ENCODE results near the gene DQX1.

The DQX1 gene

GRCh38 chr2:74526649-74527230 lies 709 bp upstream of the DQX1 start:
- no peak overlapping the region for H3K4me3 ChIP-seq (ENCODE audit: low read depth, low read length)
- DNase-seq (ENCODE audit: low read depth), result no peak
- TF ChIP-seq CTCF (conservative IDR thresholded peaks at IDR 0.05; ENCODE audit: low read depth, low read length), result no peak

GRCh38 chr2:74524955-74525716 lies 895 bp downstream of the DQX1 start:
- no peak overlapping the region for H3K4me3 ChIP-seq (ENCODE audit: low read depth, low read length)
- no peak for DNase-seq (ENCODE audit: low read depth)
- no peak for TF ChIP-seq CTCF (conservative IDR thresholded peaks at IDR 0.05; ENCODE audit: low read depth, low read length)

GRCh38 chr2:74524005-74524404 lies 2.0 kb downstream of the DQX1 start:
- no peak overlapping the region for H3K4me3 ChIP-seq (ENCODE audit: low read depth, low read length)
- no peak for DNase-seq (ENCODE audit: low read depth)
- TF ChIP-seq CTCF (conservative IDR thresholded peaks at IDR 0.05; ENCODE audit: low read depth, low read length), result no peak

- no peak for DNase-seq (ENCODE audit: low read depth)
- no peak for TF ChIP-seq CTCF (conservative IDR thresholded peaks at IDR 0.05; ENCODE audit: low read depth, low read length)
- H3K4me3 ChIP-seq (ENCODE audit: low read depth, low read length), result no peak overlapping the region
Measured at GRCh38 chr2:74522516-74522915, 3.5 kb downstream of the DQX1 start.

GRCh38 chr2:74516650-74517049 lies 9.4 kb downstream of the DQX1 start:
- DNase-seq (ENCODE audit: low read depth), result no peak
- TF ChIP-seq CTCF (conservative IDR thresholded peaks at IDR 0.05; ENCODE audit: low read depth, low read length), result no peak
- no peak overlapping the region for H3K4me3 ChIP-seq (ENCODE audit: low read depth, low read length)

GRCh38 chr2:74515981-74516633 lies 9.9 kb downstream of the DQX1 start:
- no peak overlapping the region for H3K4me3 ChIP-seq (ENCODE audit: low read depth, low read length)
- TF ChIP-seq CTCF (conservative IDR thresholded peaks at IDR 0.05; ENCODE audit: low read depth, low read length), result no peak
- DNase-seq (ENCODE audit: low read depth), result no peak

Measured in choroid plexus epithelial cell (primary cell).